Retina (tissue), 1 donor: ENCODE measurements around the gene CRIM1.

Source experiments
- DNase-seq: peaks from one replicate; pipeline ENCODE4 v3.0.0-alpha.2; 2016

CRIM1 gene

DNA sequence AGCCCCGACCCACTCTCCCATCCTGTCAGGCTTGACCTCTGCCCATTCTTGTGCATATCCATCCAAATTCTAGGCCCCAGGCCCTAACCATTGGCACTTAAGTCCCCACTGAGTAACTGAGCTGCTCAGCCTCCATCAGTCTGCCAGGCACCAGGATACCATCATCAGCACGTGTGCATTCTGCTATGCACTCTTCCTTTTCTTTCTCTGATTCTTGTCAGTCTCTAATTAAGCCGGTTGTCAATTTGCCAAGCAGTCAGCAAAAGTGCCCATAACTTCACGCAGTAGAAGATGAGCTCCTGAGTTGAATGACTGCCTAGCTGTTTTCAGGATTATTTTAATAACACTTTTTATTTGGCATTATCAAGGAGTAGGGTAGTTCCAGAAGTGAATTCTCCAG is 135.2 kb downstream of the CRIM1 start:
- no peak for DNase-seq

DNA sequence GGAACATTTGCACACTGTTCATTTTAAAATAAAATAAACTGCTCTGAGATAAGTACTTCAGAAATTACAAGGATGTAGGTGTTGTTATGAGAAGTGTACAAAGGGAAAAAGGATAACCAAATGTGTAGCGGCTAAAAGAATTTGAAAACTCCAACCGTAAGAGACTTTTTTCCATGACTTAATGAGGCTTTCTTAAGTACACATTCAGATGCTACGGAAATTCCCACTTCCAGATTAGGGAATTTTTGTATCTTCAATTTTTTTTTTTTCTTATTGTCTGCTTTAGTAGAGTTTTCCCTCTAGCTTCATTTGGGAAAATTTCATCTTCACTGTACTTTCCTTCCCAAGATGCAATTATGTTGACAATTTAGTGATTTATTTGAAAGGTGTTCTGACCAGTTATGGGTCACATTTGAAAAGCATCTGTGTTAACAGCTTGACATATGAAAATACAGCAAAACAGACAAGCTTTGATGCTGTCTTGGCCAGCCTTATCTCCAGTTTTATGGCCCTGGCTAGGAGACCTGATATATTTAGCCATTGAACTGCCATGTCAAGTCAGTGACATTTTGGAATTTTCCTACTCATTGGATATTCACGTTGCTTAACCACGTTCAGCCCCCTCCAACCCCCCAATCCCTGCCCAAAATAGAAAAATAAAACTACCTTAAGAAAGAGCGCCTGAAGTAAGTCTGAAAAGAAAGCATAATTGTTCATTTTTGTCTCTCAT is 136.8 kb downstream of the CRIM1 start:
- DNase-seq = no peak

DNA sequence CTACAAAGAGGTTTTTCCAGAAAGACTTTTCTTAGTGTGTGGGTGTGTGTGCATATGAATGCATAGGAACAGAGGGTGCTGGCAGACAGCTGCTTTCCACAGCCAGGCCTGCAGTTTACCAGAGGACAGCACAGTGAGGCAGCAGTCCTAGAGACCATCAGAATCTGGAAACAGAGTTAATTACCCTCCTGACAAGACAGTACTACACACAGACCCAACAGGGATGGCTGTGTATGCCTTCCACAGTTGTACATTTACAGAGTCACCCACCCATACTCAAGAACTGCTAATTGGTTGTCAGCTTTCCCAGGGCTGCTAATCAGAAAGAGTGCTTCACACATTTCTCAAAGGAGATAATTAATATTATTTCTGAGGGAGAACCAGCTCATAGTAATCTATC is 137.7 kb downstream of the CRIM1 start:
- DNase-seq = no peak

DNA sequence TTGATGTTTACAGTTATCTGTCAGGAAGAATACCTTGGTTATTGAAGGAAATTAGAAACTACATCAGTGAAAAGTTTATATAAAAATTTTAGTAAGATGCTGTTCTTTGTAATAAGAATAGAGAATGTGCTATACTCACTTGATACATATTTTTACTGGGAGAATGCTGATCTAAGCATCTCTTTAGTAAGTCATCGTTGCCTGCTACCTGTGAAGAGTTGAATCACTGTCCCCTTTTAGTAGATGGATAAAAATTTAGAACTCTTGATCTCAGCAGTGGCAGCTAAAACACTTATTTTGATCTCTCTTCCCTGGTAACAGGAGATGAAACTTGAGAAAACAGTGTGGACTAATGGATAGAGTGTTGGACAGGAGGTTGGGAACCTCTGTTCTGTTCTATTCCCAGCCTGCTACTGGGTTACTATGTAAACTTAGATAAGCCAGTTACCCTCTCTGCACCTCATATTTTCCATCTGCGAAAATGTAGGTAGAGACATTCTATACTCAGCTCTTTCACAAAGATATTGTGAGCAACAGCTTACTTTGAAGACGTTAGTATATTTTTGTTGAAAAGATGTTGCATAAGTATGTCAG is 142.1 kb downstream of the CRIM1 start:
- no peak for DNase-seq

DNA sequence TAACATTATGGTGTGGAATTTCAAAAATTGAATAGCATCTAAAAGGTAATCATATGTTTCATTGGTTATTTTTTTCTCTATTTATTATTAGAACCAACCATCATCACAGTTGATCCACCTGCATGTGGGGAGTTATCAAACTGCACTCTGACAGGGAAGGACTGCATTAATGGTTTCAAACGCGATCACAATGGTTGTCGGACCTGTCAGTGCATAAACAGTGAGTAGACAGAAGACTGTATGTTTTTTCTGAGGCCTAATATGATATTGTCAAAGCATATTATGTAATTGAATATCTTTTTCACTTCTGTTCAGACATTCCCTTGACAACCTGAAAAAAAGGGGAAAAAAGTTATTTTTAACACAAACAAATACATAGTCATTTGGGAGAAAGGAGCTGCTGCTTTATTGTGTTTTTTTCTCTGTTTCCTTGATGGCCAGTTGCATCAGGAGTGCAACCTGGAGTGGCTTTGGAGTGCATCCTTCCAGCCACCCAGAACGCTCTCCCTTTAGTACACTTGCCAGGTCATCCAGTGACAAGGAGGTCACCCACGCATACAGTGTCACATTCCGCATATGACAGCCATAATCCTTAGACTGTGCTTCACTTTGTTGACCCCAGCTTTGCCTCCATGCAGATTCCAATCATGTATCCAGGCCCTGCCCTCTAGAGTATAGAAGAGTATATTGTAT is 143.7 kb downstream of the CRIM1 start:
- no peak for DNase-seq

DNA sequence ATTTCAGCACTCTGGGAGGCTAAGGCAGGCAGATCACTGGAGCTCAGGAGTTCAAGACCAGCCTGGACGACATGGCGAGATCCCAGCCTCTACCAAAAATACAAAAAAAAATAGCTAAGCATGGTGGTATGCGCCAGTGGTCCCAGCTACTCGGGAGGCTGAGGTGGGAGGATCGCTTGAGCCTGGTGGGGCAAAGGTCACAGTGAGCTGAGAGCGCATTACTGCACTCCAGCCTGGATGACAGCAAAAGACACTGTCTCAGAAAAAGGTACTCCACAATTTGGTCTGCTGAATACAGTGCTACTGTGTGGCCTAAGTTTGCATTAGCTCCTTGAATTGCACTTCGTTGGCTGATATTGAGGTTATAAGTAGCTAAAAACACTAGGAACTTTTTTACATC is 144.5 kb downstream of the CRIM1 start:
- DNase-seq = no peak

DNA sequence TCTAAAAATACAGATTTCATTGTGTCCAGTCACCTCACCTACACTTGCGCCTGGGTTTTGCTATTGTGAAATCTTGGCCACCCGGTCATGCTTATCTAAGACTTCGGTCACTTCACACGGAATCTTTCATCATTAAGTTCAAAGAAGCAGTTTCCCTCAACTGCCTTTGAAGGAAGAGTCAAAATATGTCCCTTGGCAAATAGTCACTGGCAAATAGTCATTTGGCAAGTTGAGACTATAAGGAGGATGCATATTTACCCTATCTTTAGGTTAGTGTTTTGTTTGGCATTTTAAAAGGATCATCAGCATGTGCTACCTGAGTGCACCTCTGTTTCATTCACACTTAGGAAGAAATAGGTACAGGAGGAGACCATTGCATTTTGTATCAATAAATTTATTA is 146.5 kb downstream of the CRIM1 start:
- DNase-seq = no peak

DNA sequence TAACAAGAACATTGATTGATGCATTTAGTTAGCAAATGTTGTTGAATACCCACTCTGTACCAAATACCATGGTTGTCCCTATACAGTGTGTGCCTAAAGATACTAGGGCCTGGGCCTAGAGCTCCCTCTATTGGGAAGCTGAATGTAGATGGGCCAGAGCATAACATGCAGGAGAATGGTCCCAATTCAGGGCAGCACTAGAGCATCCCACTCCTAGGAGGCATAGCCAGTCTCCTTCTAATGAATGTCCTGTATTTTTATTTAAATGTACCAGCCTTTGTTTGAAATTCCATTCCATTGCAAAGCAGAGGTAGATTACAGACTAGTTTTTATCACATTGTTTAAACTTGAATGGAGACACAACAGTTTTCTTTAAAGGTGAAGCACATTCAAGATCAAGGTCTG is 151.8 kb downstream of the CRIM1 start:
- DNase-seq = peak; percentile 40

DNA sequence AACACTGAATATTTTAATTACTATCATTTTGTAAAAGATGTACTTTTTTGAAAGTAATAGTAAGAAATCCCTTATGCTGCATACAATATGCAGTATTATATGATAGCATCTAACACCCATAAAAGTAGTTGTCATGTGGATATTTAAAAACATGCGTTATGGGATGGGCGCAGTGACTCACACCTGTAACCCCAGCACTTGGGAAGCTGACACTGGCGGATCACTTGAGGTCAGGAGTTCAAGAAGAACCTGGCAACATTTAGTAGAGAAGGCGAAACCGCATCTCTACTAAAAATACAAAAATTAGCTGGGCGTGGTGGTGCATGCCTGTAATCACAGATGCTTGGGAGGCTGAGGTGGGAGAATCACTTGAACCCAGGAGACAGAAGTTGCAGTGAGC is 153.5 kb downstream of the CRIM1 start:
- DNase-seq = no peak

DNA sequence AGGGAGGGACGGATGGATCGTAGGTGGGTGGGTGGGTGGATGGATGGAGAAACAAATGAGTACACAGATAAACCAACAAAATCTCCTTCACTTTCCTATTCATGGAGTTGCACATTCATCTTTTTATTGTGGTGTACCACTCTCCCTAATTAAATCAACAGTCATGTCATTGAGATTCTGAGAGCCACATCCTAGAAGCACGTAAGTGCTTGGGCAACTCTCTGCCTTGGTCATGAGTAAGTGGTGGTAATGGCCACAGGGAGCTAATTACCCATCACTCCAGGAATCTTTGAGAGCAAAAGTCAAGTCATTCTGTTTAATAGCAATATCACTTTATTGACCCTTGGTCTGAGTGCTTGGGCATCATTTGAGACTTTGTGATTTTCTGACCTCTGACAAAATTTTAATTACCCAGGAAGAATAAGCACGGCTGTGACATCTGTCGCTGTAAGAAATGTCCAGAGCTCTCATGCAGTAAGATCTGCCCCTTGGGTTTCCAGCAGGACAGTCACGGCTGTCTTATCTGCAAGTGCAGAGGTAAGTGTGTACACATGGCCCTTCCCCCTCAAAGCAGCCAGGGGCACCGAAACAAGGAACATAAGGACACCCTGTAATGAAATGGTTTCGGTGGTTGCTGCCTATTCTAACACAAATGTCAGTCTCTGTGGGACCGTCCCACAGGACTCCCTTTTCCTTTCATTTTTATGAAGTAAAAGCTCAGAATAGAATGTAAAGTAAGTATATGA is 156.5 kb downstream of the CRIM1 start:
- DNase-seq = no peak

DNA sequence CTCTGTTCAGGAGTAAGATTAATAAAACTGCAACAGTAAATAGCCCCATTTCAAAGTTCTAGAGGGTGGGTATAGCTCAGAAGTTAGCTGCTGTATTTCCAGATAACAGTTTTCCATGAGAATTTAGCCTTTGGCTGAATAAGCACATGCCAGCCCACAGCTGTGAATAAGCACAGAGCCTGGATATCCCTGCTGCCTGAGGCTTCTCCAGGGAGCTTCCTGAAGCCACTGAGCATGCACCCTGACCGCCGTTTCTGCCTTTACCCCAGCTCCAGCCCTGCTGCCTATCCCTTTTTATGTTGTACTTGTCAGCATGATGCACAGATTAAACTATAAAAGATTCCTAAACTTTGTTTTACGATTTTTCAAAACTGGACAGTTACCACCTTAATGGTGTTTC is 157.1 kb downstream of the CRIM1 start:
- DNase-seq = no peak

DNA sequence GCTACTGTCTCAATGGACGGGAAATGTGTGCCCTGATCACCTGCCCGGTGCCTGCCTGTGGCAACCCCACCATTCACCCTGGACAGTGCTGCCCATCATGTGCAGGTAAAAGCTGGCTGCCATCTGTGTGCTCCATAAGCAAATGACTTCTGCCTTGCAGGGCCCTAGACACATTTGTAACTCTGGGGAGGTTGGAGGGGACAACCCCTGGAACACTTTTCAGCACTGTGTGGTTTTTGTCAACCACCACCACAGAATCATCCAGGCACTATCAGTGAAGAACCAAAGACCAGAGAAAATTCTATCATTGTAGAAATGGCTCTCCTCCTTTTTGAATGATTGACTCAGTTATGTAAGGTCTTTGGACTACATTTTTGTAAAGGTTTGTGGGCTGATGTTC is 158.1 kb downstream of the CRIM1 start:
- DNase-seq = no peak

DNA sequence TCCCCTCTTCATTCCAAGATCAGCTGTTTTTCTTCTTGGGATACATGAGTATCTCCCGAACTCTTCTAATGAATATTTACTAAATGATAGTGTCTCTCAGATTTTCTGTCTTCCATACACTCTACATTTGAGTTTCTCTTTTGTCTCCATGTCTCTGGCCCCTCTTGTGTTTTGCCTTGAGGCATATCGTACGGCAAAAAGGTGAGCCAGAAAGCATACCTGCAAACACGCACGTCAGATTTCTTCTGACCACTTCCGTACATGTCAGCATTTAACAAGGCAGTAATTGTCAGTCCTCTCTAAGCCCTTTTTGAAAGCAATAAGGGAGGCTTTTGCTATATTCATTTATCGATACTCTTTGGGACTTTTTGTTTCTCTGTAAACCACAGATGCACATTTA is 160.0 kb downstream of the CRIM1 start:
- no peak for DNase-seq

DNA sequence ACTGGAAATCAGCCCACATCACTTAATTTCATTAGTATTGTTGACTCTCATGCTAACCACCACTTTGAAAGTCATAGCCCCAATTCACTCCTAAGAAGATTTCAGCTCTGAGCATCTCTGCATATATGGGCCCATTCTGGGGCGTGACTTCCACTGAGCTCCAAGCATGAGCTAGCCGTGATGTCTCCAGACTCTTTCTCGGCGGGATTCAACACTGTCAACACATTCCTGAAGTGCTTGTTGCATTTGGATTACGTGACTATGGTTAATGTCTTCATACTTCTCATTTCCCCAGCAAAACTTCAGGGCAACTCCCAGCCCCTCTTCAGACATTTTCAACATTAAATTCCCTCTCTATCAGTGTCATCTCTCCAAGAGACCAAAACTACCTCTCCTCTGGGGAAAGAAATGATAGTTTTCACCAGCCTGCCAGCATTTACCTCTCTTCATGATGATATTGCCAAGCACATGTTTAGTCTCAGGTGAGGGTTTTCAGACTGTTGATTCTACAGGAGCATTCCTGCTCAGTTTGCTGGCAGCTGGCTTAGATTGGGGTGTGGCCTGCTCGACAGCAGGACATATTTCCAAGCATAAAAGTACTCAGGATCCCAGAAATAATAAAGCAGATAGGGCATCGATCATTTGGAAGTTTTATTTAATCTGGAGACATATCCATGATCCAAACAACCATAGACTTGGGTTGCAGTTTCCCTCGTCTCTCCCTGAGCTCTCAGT is 160.7 kb downstream of the CRIM1 start:
- DNase-seq = no peak

DNA sequence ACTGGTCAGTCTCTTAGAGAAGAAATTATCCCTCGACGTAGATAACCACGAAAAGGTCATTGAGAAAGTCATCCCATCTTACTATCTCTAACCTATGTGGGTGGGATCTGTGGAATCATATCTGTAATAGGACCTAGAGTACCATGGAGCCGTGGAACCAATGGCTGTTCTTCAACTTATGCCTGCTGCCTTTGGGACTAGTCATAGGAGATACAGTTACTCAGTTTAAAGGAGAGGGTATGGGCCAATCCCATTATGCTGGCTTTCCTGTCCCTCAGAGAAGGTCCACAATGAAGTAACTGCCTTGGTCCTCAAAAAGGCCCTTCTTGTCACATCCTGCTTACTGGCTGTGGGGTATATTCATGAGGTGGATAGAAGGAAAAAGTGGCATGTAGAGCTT is 164.9 kb downstream of the CRIM1 start:
- no peak for DNase-seq

DNA sequence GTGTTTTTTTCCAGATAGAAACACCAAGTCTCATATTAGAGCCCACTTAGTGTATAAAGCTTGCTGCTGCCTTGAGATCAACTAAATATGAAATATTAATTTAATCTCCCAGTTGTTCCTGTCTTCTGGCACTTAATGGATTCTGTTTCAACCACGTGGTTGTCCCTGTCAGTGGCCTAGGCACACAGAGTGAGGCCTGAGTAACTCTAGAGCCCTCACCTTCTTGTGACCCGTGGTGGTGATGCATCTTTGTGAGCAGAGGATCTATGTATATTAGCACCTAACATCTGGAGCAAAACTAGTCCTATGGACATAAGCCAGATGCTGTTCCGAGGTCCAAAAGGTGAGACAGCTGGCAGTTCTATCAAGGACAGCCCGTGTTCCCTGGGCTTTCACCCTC is 167.6 kb downstream of the CRIM1 start:
- DNase-seq = no peak

DNA sequence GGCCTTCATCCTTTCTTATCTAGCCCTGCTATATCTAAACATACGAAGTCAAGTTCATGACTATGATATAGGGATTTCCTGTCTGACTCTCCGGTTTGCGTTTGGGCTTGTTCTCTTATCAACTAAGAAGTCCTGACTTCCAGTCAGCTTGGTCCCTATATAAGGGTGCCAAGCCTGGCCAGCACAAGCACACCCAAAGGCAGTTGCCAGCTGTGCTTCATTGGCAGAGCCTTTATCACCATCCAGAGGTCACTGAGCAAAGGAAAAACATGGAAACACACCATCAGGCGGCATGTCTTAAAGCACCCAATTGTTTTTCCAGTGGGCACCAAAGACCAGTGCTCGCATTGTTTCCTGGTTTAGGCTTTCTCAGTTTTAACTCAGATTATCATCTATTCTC is 169.7 kb downstream of the CRIM1 start:
- no peak for DNase-seq

DNA sequence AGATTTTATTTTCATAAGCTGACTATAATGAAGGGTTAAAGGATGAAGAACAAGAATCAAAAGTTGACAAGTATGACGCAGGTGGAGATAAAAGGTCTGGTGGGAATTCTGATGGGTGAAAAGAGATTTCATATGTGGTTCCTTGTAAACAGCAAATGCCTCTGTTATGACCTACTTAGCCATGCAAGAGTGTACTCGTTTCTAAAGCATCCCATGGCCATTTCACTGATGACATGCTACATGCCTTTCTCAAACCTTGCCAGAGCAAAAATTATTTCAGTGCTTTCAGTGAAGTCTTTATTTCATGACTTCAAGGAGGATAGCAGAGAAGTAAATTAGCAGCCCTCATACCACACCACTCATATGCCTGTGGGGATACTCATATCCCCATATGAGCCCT is 170.6 kb downstream of the CRIM1 start:
- peak; percentile 18 for DNase-seq

DNA sequence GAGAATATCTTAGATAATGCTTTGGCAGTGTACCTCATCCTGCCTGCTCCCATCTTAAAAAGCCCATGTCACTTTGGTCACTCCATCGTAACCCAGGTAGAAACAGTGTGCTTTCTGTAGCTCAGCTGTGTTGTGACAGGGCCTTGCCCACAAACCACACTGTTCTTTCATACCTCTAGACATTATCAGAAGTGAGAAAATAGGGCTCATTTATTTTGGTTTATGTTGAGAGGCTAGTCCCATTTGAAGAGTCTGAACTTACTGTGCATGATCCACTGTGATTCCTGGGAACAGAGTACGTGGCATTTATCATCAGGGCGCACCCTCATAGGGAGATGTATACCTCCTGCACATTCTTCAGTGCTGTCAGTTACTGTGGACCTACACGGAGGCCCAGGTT is 172.7 kb downstream of the CRIM1 start:
- no peak for DNase-seq

DNA sequence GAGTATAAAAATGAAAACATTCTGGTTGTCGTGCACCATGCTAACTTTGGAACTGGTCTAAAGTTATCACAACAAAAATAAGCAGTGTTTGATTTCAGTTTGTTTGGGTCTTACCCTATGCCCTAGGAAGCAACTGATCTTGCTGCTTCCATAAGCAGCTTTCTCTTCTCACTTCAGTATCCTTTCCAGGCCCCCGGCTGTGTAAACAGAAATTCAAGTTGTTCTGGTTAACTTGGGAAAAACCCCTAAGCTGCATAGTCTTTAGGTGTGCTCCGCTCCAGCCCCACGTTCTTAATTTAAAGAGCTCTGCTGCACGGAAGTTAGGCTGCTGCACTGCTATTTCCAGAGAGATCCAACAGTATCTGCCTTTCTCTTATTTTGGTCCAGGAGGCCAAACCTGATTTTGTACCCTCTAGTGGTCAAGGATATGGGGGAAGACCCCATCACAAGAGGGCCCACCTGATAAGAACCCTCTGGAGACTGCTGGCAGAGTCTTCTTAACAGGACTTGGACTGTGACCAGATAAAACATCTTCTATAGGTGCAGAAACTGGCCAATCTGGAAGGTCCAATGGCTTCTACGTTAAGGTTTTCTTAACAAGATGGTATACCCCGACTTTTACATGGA is 173.3 kb downstream of the CRIM1 start:
- no peak for DNase-seq

DNA sequence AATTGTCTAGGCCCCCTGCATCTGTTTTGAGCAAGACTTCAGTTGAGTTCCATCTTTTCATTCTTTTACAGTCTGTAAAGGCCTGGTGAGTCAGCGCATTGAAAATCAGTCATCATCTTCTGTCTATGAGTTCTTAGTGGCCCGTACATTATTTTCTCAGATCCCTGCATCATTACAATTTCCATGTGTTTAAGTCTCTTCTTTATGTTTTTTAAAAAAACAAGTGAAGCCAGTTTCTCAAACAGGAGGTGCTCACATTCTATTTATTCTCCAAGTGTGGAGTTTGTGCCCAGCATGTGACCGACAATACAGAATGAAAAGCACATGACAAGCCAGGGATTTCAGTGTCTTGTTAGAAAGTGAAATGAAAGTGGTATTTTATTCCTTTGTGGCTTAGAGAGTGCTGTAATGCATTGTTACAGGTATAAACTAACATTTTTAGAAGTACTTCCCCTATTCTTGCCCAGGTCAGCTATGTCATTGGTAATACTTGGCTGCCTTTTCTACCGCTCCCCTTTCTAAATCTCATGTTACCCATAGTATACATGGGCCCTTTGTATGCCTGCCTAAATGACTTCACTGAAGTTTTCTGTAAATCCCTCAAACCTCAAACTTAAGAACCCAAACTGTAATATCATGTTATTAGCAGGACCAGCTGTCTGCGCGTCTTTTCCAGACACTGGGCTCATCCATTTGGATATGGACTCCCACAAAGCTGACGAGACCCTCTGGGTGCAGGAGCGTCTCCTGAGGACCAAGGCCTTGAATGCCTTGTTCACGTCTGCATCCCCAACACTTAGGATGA is 174.8 kb downstream of the CRIM1 start:
- DNase-seq = no peak

DNA sequence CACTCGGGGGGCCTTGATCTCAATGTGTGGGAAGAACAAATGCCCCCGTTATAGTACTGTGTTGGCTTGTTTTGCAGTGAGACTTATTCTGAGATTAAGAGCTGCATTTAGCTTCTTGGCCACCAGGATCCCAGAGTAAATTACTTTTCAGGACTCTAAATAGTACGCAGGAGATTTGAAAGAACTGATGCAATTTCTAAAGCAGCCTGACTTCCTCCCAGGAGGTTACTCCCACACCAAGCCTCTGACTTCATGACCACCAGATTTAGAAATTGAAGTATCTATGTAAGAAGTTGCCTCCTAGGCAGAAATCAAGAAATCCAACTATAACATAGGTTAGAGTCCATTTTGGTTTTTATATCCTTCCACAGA is 175.4 kb downstream of the CRIM1 start:
- no peak for DNase-seq
